ENCODE data around the gene SH2D1A. TPM values are rescaled to one million over a fixed set of nuclear protein-coding genes. Genes with fewer than 3 reads are reported as not detected.
"Not testable (repeated sequence)": the region's sequence is repeated elsewhere in the genome, so short reads cannot be mapped to it uniquely, and the experiment has no call there.

The SH2D1A gene
- total and polyA plus RNA-seq, 3 donors from 2014 or later: 0.82 TPM; not detected in 2

- no peaks in the 10 kb centered on the region for H3K9me3 ChIP-seq
- intact Hi-C loops (cut with DNase I; ENCODE audit: low total_unique reads): no loop called here
- no peak overlapping the region for H3K27ac ChIP-seq
- no peaks in the 10 kb centered on the region for H3K4me1 ChIP-seq
- no peak for DNase-seq
- no peaks in the 10 kb centered on the region for H3K36me3 ChIP-seq (ENCODE audit: low read depth, missing control alignments)
- H3K4me3 ChIP-seq: no peak overlapping the region
- TF ChIP-seq POLR2A (IDR thresholded peaks at IDR 0.05) (no peak), CTCF (IDR thresholded peaks at IDR 0.05) (no peak)
- H3K27me3 ChIP-seq: no peaks in the 10 kb centered on the region
- 73 to 100% methylated on average over 1 of the region's 1 CpG for WGBS, 2 donors
Measured at GRCh38 chrX:124328765-124329164, 17.6 kb upstream of the SH2D1A start.

- Histone ChIP-seq H3K4me3 (peak within 1 kb of the TSS; percentile 12 to 36), H3K4me1 (no peaks in the 10 kb centered on the region), H3K36me3 (ENCODE audit: low read depth, missing control alignments) (no peaks in the 10 kb centered on the region), H3K27ac (no peak within 1 kb of the TSS), H3K9me3 (no peaks in the 10 kb centered on the region), H3K27me3 (no peaks in the 10 kb centered on the region)
- DNase-seq: peak; percentile 16
- intact Hi-C loops (cut with DNase I; ENCODE audit: low total_unique reads): no loop called here
- 78 to 80% methylated on average over 2 to 30 of the region's 57 CpGs for WGBS, 2 donors
- no peak for TF ChIP-seq CTCF (IDR thresholded peaks at IDR 0.05)
- TF ChIP-seq POLR2A (IDR thresholded peaks at IDR 0.05): no peak
Measured at GRCh38 chrX:124332481-124333424, 13.6 kb upstream of the SH2D1A start, which contains the start of gene TEX13D. TEX13D (plus strand) TSS chrX:124332660; CDS start chrX:124332918, 258 bp downstream.

GRCh38 chrX:124333862-124334261 lies 12.5 kb upstream of the SH2D1A start:
- TF ChIP-seq POLR2A (IDR thresholded peaks at IDR 0.05) (no peak), CTCF (IDR thresholded peaks at IDR 0.05) (no peak)
- 93 to 94% methylated on average over 3 to 5 of the region's 6 CpGs for WGBS, 2 donors
- Histone ChIP-seq H3K4me3 (no peak overlapping the region), H3K27me3 (no peaks in the 10 kb centered on the region), H3K36me3 (ENCODE audit: low read depth, missing control alignments) (no peaks in the 10 kb centered on the region), H3K9me3 (no peaks in the 10 kb centered on the region), H3K4me1 (no peaks in the 10 kb centered on the region), H3K27ac (no peak overlapping the region)
- intact Hi-C loops (cut with DNase I; ENCODE audit: low total_unique reads): no loop called here
- no peak for DNase-seq

GRCh38 chrX:124334555-124334954 lies 11.8 kb upstream of the SH2D1A start:
- WGBS, 2 donors: 60 to 100% methylated on average over 1 to 2 of the region's 2 CpGs

DNA sequence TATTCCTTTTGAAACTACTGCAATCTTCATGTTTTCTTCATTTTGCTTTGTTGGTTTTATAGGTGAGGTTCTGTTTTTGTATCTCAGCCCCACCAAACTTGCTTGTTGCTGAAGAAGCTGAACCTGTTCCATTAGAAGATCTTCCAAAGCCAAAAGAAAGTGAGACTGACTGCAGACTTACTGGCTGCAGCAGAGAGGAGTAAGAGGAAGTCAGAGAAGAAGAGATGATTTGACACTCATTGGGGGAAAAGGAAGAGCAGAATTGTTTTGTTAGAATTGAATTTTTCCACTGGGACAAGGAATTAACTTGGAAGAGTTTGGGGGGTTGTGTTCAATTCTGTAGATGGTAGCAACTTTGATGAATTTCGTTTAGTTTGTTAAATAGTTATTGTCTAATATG lies 10.8 kb upstream of the SH2D1A start:
- Histone ChIP-seq H3K27me3 (no peaks in the 10 kb centered on the region), H3K27ac (no peak overlapping the region), H3K36me3 (ENCODE audit: low read depth, missing control alignments) (no peaks in the 10 kb centered on the region), H3K4me3 (no peak overlapping the region), H3K4me1 (no peaks in the 10 kb centered on the region), H3K9me3 (no peaks in the 10 kb centered on the region)
- intact Hi-C loops (cut with DNase I; ENCODE audit: low total_unique reads): no loop called here
- TF ChIP-seq POLR2A (IDR thresholded peaks at IDR 0.05) (no peak), CTCF (IDR thresholded peaks at IDR 0.05) (no peak)
- DNase-seq: no peak
- 64 to 68% methylated on average over 1 of the region's 1 CpG for WGBS, 2 donors

More at GRCh38 chrX:124334555-124334954, 11.8 kb upstream of the SH2D1A start:
- H3K9me3 ChIP-seq; DNase-seq; H3K27ac ChIP-seq; H3K4me3 ChIP-seq; H3K27me3 ChIP-seq; H3K4me1 ChIP-seq; intact Hi-C loops (cut with DNase I; ENCODE audit: low total_unique reads); H3K36me3 ChIP-seq (ENCODE audit: low read depth, missing control alignments): not testable (repeated sequence)
